NCI-H446 (cell line): Measurements from ENCODE around the gene HOXC6.

Experiments
- DNase-seq, 2 experiments: peaks; one replicate each; lab custom pipeline; 2025; lab: John Stamatoyannopoulos, UW

HOXC6 gene

DNA sequence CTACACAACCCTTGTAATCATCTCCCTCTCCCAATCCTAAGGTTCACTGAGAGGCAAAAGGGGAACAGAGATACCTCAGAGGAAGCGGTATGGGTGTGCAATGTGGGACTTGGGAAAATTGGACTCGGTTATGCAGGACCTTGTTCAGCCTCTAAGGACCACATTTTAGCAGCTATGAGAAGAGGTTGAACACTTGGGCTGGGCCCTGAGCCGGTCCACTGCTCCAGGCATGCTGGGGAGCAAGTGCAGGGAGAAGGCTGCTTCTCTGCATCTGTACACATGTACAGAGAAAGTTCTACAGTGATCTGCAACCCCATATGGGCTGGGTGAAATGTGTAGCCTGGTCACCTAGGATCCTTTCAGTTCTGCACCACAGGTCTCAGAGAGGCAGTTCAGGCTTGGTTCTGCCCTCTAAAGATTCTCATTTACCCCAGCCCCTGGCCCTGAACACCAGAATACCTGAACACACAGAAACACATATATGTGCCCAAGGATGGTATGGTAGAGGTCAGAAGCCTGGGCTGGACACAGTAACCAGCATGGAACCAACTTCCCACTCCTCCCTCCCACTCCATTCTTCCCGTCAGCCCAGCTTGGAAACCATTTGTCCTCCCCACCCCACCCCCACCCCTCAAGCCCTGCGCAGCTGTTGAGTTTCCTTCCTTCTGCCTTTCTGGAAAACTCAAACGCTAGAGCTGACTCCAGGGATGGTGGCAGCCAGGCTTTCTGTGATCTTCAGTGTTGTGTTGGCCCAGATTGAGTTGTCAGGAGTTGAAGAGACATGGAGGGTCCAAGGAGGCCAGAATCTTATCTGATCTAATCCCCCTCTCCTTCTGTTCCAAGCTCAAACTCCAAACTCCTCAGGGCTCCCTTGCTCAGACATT is 15.0 kb downstream of the HOXC6 start:
- no peak for DNase-seq

DNA sequence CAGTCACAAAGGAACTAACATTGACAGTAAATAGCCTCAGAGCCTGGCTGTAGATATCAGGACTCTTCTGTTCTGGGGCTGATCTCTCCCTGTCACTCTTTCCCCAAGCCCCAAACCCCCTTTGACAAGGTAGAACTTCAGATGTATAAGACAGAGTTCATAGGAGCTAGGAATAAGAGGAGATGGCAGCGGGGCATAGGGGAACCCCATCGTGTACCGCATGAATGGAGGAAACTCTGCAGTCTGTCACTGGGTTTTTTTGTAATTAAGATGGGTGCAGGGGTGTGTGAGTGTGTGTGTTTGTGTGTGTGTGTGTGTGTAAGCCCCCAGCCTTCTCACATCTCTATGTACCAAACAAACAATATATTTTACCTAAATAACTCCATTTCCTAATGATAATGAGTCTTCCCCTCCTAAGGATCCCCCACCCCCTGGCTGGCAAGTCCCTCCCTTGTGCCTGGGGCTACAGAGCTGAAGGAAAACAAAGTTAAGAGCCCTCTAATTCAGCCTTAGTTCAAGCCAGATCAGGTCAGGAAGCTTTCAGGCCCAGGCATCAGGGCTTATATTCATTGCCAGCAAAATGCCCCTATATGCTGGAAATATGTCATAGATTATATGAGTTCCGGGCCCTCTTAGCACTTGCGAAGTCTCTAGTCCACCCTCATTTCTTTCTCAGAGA is 16.3 kb downstream of the HOXC6 start:
- DNase-seq = no peak

GRCh38 chr12:54045401-54045800 is 17.2 kb downstream of the HOXC6 start:
- DNase-seq = no peak

GRCh38 chr12:54045868-54046521 is 17.8 kb downstream of the HOXC6 start:
- no peak for DNase-seq

GRCh38 chr12:54046809-54047159 is 18.5 kb downstream of the HOXC6 start:
- no peak for DNase-seq

GRCh38 chr12:54047160-54047963 is 19.1 kb downstream of the HOXC6 start:
- DNase-seq = no peak

GRCh38 chr12:54047964-54048303 is 19.7 kb downstream of the HOXC6 start:
- no peak for DNase-seq

- DNase-seq = no peak
Measured at GRCh38 chr12:54048406-54049093, 20.3 kb downstream of the HOXC6 start.

DNA sequence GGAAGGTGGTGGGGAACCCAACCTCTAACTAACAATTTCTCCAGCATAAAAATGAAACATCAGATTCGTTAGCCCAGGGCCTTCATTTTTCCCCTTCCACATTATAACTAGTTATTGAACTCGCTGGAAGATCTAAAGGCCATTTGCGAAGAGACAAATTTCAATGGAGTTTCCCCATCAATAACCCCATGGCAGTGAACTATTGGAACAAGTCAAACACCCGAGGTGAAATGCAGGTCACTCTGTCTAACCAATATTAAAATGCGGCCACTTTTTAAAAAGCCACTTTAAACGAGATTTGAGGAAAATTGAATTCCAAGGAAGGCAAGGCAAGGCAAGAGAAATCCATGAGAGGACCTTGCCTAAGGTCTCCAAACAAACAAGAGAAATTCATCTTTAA is 20.9 kb downstream of the HOXC6 start:
- DNase-seq = no peak

DNA sequence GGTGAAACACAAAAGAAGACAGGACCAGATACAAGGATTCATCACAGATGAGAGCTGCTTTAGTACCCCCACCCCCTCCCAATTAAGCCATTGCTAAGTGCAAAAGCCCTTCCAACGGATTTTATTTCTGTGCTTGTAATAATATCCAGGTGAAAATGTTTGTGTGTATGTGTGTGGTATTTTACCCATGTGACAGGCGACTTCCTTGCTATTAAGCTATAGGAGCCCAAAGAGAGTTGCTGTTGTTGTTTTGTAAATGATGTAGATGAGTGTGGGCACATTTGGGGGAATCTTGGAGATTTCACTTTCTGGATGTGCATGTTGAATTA is 22.2 kb downstream of the HOXC6 start:
- DNase-seq = no peak

GRCh38 chr12:54051026-54051842 is 23.0 kb downstream of the HOXC6 start:
- no peak for DNase-seq

DNA sequence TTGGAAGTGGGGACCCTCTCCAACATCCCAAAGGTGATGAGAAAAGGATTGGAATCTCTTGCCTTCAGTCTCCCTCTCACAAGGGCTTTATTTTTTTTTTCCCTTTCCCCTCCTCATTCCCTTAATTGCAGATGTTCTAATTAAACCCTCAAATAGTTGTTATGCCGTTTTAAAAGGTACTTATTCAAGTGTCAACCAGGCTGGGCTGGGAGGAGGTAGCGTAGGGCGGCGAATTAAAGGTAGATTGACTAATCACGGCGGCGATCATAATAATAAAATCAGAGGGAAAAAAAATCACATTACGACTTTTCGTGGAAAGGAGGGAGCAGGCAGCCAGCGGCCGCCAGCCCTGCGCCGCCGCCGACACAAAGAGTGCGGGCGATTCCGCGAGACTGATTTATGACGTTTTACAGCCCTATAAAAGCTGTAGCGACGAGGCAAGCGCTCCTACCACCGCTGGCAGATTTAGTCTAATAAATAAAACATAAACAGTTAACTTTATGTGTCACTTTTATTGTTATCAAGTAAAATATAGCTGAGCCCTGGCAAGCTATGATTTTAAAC is 23.7 kb downstream of the HOXC6 start:
- DNase-seq = no peak

DNA sequence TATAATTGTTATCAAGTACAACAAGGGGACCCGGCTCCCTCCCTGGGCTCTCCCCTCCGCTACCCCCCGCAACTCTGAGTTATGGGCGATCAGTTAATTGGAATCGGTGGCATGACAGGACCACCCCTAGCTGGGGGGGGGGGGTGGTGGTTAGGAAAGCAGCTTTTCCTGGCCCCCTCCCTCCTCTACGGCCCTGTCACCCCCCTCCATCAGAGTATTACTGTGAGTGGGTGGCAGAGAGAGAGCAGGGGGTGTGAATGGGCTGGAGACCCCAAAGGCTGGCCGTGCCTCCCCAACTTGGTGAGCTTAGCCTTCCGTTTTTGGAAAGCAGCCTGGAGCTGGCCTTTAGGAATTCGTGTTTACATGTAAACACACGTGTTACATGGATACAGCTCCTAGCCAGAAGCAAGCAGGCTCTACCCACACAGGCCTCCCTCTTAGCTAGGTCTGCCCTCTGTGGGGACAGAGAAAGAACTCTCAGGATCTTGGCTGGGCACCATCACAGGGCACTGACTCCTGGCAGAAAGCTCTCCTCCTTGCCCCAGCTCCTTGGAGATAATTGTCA is 24.3 kb downstream of the HOXC6 start:
- DNase-seq = no peak

DNA sequence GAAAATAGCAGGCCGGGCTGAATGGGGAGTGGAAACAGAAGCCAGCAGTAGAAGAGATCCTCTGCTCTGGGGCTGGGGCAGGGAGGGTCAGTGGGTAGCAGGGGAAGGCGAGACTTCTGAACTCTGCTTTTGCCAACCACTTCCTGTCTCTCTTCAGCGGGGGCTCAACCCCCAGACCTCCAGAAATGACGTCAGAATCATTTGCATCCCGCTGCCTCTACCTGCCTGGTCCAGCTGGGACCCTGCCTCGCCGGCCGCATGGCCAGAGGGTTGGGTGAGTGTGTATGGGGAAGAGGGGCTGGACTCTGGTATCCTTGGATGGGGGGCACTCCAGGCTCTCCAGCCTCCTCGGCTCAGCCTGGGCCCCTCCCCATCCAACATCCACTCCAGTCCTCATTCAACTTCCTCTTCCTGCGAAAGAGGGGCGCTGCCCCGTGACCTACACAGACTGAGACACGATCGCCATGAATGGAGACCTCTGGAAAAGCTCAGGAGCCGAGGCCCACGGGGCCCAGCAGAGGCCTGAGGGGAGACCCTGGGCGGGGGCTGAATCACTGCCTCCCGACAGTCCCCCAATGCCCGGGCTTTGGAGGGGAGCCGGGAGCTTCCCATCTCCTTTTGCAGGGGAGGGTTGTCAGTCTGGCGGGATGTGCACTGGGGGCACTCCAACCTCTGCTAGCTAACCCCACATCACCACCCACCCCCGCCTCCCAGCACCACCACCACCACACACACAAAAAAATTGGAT is 24.9 kb downstream of the HOXC6 start:
- DNase-seq = no peak

- peak in 1 of 2 experiments; percentile 47 for DNase-seq
Measured at GRCh38 chr12:54053751-54054741, 25.8 kb downstream of the HOXC6 start, which contains the start of gene HOXC4. Gene HOXC4 (plus strand): TSS chr12:54053835. CDS start chr12:54053923, 88 bp downstream.

DNA sequence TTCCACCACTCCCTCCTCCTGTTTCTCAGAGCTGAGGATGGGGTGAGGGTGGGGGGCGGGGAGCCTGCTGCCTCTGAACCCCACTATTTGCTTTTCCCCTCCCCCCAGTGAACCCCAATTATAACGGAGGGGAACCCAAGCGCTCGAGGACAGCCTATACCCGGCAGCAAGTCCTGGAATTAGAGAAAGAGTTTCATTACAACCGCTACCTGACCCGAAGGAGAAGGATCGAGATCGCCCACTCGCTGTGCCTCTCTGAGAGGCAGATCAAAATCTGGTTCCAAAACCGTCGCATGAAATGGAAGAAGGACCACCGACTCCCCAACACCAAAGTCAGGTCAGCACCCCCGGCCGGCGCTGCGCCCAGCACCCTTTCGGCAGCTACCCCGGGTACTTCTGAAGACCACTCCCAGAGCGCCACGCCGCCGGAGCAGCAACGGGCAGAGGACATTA is 26.5 kb downstream of the HOXC6 start:
- DNase-seq = no peak

GRCh38 chr12:54055552-54055951 is 27.3 kb downstream of the HOXC6 start:
- DNase-seq = no peak

- DNase-seq = no peak
Measured at GRCh38 chr12:54056110-54056509, 27.9 kb downstream of the HOXC6 start.
